ENCODE data around the gene TFAP2B.

The TFAP2B gene

GRCh38 chr6:50818673-50819072 lies at the start of gene TFAP2B:
TSS of gene TFAP2B (plus strand) at chr6:50818871. CDS start at chr6:50818892, 21 bp downstream.
- DNase-seq, result no peak

DNA sequence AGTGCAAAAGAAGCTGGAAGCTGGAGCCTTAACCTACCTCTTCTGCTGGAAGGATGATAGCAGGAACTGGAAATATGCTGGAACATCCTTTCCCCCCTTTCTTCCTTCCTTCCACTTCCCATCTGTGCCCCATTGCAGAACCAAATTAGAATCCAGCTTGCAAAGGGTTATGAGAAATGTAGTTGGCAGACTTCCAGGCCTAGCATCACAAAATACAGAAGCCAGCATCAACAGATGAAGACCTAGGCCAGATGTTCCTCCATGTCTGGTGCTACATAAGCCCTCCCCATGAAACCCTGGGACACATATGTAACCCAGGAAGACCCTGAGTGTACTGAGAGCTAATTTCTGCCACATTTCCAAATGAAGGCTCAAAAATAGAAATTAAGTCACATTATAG lies 40.0 kb upstream of the TFAP2B start:
- DNase-seq, result no peak

- DNase-seq, result no peak
Observed at GRCh38 chr6:50780382-50780781, 38.3 kb upstream of the TFAP2B start.

DNA sequence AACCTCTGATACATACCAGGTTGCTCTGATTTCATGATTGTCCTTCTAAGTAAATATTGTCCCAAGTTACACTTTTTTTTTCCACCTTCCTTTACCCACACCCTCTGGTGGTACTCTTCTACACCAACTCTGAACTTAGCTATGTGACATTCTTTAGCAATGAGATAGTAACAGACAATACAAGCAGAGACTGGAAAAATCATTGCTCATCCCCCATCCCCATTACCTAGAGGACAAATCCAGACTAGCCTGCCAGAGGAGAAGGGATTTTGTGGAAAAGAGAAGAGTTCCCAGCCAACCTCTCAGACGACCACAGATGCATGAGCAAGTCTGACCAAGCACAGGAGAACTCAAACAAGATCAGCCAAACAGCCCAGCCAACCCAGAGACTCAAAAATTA lies 32.8 kb upstream of the TFAP2B start:
- no peak for DNase-seq

GRCh38 chr6:50791900-50792508 lies 26.7 kb upstream of the TFAP2B start:
- peak; percentile 26 for DNase-seq

DNA sequence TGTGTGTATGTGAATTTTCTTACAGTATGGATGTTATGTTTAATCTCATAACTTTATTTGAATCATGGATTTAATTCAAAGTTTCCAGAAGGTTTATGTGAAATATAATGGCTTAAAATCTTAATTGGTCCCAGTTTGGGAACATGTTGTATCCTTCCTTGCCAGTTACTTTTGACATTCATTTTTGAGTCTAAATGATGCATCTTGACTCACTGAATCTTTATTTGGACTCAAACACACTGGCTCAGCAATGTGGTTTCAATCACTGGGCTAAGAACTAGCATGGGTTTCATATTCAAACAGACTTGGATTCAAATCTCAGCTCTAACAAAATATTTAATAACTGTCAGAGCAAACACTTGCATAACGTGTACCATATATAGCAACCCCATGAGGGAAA lies 25.9 kb upstream of the TFAP2B start:
- no peak for DNase-seq

DNA sequence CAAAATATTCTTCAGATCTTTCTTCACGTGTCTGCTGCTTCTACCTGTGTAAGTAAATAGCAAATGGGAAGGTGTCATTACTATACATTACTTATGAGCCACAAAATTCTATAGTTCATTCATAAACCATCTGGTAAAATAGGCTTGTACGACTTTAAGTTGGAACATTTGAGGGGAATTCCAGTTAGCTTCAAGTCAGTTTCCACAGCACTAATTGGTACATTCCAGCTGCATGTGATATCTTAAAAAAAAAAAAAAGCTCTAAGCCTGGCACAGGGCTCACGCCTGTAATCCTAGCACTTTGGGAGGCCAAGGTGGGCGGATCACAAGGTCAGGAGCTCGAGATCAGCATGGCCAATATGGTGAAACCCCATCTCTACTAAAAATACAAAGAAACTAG lies 23.1 kb upstream of the TFAP2B start:
- DNase-seq, result no peak

DNA sequence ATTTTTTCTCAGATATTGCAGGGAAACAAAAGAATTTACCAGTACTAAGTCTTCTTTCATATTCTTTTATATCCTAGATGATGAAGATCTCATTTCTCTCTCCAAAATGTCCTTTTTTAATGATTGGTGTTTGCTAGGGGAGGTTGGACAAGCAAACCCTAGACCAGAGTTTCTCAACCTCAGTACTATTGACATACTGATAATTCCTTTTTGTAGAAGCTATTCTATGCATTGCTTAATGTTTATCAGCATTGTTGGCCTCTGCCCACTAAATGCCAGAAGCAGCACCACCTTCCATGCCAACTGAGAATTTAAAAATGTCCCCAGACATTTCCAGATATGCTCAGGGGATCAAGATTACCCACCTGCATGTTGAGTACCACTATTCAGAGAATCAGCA lies 14.4 kb upstream of the TFAP2B start:
- DNase-seq, result no peak

DNA sequence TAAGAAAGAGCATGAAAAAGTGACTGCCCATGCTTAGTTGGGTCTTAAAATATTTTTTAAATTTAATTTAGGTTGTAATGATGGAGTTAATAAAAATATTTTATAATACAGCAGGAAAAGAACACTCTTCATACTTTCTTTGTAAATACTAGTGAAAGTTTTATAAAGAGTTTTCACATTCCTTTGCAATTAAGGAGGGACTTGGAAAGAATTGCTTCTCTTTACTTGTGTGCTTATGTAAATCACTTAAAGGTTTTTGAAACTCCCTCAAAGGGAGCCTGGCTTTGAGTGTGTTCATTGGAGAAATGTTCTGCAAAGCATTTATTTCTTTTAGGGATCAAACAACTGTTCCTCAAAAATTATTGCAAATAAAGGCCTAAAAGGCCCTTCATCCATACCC lies 11.6 kb upstream of the TFAP2B start:
- DNase-seq, result no peak

- DNase-seq, result peak; percentile 66
Observed at GRCh38 chr6:50815436-50816114, 3.1 kb upstream of the TFAP2B start.

GRCh38 chr6:50816115-50816675 lies 2.5 kb upstream of the TFAP2B start:
- peak; percentile 66 for DNase-seq

GRCh38 chr6:50816947-50817645 lies 1.6 kb upstream of the TFAP2B start:
- no peak for DNase-seq

- no peak for DNase-seq
Observed at GRCh38 chr6:50817646-50817950, 1.1 kb upstream of the TFAP2B start.

DNA sequence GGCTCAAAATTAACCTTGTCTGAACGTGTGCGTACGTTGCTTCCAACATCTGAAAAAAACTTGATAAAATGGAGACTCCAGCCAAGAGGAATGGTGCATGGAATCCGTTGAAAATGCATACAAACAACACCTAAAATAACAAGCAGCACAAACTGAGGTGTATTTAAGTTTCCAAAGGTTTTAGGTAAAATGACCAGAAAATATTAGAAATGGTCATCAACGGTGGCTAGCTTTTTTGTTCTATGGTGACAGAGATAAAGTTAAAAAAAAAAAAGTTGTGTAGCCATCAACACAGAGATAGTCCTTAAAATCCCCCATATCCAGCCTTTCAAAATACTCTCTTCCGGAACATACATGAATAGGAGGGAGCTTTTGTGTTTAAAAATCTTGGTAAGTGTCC lies 651 bp upstream of the TFAP2B start:
- no peak for DNase-seq

DNA sequence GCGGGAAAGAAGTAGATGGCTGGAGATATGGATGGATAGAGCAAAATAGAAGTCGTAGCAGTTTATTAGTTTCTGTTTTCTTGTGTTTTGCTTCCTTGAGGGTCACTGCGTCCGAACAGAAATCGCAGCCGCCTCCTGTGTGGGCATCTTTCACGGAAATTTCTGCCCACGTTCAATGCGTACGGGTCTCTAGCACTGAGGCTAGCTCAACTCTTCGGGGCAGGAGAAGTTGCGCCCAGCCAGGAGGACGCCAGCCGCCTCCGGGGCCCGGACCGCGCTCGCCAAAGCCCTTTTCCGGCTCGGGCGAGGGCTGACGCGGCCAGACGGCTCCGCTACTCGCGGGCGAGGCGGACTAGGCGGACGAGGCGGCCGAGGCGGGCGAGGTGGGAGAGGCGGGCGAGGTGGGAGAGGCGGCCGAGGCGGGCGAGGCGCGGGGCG lies 814 bp downstream of the TFAP2B start:
- no peak for DNase-seq

GRCh38 chr6:50819904-50820868 lies 1.5 kb downstream of the TFAP2B start:
- no peak for DNase-seq

DNA sequence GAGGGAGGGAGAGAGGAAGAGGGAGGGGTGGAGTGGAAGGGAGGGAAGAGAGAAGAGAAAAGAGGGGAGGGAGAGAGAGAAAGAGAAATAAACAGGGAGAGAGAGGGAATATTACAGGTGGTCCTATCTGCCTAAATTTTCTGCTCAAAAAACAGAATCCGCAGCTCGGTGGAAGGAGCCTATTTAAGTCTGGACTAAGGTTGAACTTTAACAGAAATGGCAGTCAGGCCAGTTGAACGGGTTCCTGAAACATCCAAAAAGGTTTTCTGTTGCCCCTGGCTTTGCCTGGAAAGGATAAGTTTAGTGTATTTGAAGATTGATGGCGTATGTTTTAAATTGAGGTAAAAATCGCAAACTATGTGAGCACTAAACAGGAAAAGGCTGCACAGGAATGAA lies 2.2 kb downstream of the TFAP2B start:
- no peak for DNase-seq

DNA sequence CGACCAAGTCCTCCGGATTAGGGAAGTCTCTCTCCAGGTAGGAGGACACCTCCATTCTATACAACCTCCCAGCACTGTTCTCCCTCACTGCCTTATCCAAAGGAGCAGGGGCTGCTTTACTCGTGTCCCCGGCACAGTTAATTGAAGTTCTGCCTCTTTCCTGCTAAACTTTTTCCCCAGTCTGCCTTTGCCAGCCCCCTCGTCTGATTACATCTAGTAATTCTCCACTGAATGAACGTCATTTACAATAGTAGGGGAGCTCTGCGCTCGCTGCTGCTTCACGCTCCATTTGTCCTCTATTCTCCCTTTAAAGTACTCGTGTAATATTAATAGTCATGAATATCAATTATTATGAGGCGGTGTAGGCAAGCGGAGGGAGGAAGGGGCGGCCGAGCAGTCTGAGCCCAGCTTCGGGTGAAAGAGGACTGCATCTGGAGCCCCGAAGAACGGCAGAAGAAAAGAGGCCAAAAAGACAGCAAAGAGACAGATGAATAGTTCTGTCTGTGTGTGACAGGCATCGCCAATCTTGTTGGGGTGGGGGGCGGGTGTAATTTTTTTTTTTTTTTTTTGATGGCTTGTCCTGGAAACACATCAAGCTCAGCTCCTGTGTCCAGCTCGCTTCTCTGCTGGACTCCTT lies 2.9 kb downstream of the TFAP2B start:
- no peak for DNase-seq

DNA sequence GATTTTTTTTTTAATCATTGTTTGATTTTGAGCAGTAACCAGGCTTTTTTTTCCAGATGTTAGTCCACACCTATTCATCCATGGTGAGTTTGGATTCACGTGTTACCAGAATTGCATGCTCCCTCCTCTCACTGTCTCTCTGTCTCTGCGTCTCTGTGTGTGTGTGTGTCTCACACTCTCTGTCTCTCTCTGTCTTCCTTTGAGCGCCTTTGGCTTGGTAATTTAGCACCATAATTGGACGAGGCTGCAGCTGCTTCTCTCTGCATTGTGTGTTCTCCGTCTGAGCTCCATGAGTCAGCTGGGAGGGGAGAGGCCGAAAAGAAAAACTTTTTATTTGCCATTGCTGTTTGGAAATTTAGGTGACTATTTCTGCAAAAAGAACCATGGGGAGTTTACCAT lies 3.4 kb downstream of the TFAP2B start:
- DNase-seq, result no peak

GRCh38 chr6:50823094-50823920 lies 4.6 kb downstream of the TFAP2B start:
- DNase-seq, result no peak

- no peak for DNase-seq
Observed at GRCh38 chr6:50824552-50824951, 5.9 kb downstream of the TFAP2B start.

Measured in kidney glomerular epithelial cell (primary cell).